Subcutaneous abdominal adipose tissue (tissue), 5 donors: ENCODE data around the gene ZNG1C.
"Not testable (repeated sequence)": the region's sequence is repeated elsewhere in the genome, so short reads cannot be mapped to it uniquely, and the experiment has no call there.

Source experiments
- H3K27ac ChIP-seq: one replicate; pipeline ENCODE4 v1.7.0; 2013; ENCODE audit warnings: low read depth, mild to moderate bottlenecking, inconsistent platforms, low read length, moderate library complexity
- H3K27me3 ChIP-seq, 5 donors: one replicate each; pipeline ENCODE4 v1.7.0; 2013; ENCODE audit warnings: low read length in 5 of 5, inconsistent platforms in 1 of 5; ENCODE audit not compliant: control insufficient read depth in 5 of 5, insufficient read depth in 4 of 5
- H3K36me3 ChIP-seq, 5 donors: one replicate each; pipeline ENCODE4 v1.7.0; 2013; ENCODE audit warnings: low read length in 5 of 5; ENCODE audit not compliant: control insufficient read depth in 5 of 5, insufficient read depth in 5 of 5
- H3K4me1 ChIP-seq, 5 donors: one replicate each; pipeline ENCODE4 v1.7.0; 2013; ENCODE audit warnings: low read length in 5 of 5, mild to moderate bottlenecking in 3 of 5, moderate library complexity in 1 of 5; ENCODE audit not compliant: control insufficient read depth in 5 of 5, insufficient read depth in 5 of 5
- H3K4me3 ChIP-seq, 5 donors: one replicate each; pipeline ENCODE4 v1.7.0; 2013; ENCODE audit warnings: low read length in 5 of 5, low read depth in 1 of 5
- H3K9ac ChIP-seq, 5 donors: one replicate each; pipeline ENCODE4 v1.7.0; 2013; ENCODE audit warnings: low read length in 5 of 5, mild to moderate bottlenecking in 4 of 5, moderate library complexity in 3 of 5
- H3K9me3 ChIP-seq, 5 donors: one replicate each; pipeline ENCODE4 v1.7.0; 2013; ENCODE audit warnings: low read length in 5 of 5; ENCODE audit not compliant: control insufficient read depth in 5 of 5
- donor health status: healthy.
- donor health status: healthy.
- donor health status: healthy.
- donor health status: healthy.
- donor health status: healthy.

ZNG1C gene

DNA sequence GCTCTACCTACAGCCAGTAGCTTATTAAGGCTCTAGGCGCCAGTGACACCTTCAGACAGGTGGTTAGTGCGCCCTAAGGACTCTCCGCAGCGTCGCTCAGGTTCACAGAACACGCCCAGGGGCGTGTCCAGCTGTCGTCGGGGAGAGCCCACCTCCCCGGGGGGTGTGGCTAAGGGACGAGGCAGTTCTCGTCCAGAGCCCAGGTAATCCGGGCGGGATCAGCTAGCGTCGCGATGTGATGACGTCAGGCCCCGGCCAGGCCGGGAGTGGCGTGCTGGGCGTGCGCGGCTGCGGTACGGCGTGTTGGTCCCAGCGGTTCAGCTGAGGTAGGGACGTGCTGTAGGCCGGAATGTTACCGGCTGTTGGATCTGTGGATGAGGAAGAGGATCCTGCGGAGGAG, at the start of gene ZNG1C:
TSS of gene ZNG1C (plus strand) at position 301 of the 400 bp plus-strand sequence. CDS start at position 350, 49 bp downstream.
- not testable (repeated sequence) for H3K27me3 ChIP-seq, H3K9me3 ChIP-seq, H3K27ac ChIP-seq, H3K9ac ChIP-seq, H3K4me3 ChIP-seq, H3K4me1 ChIP-seq, H3K36me3 ChIP-seq

DNA sequence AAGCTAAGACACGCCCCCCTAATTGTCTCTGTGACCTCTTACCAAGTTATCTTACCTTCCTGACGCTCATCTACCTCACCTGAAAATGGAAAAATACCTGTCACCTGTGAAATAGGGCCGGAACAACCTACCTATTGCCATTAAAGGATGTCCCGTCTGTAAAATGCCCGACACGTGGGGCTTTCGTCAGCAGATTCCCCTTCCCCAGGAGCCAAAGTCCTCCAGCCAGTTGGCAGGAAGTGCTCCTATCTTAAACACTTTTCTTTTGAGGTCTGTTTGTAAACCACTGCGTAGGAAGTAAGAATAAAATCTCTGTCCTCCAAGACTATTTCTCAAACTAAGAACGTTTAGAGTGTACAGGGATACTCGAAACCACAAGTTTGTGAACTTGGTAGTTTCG, 654 bp downstream of the ZNG1C start:
- not testable (repeated sequence) for H3K4me1 ChIP-seq, H3K9ac ChIP-seq, H3K27ac ChIP-seq, H3K27me3 ChIP-seq, H3K9me3 ChIP-seq, H3K36me3 ChIP-seq, H3K4me3 ChIP-seq

DNA sequence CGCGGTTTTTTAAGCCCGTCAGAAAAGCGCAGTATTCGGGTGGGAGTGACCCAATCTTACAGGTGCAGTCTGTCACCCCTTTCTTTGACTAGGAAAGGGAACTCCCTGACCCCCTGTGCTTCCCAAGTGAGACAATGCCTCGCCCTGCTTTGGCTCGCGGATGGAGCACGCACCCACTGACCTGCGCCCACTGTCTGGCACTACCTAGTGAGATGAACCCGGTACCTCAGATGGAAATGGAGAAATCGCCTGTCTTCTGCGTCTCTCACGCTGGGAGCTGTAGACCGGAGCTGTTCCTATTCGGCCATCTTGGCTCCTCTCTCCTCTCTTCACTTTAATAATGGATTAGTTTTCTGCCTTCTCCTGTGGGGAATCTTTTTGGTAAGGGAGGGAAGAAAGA, 39.3 kb downstream of the ZNG1C start:
- not testable (repeated sequence) for H3K4me3 ChIP-seq, H3K36me3 ChIP-seq, H3K27me3 ChIP-seq, H3K4me1 ChIP-seq, H3K9ac ChIP-seq, H3K27ac ChIP-seq, H3K9me3 ChIP-seq

DNA sequence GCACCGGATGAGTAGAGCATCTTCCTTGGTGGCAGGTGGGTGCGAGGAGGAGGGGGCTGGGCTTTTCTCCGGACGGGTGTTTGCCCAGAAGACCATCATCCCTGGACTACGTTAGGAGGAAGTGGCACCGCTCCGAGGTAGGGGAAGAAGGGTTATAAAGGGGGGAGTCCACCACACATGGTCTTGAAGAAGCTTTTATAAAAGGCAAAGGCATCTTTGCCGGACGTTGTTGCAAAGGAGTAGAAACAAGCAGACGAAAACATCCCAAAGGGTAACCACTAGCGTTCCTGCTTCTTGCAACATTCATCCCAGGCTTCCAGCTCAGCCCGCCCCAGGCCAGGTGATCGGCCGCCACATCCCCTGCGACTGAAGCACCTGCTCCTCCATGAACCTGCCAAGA, 60.8 kb downstream of the ZNG1C start, which contains the start of gene FOXD4L3:
TSS of gene FOXD4L3 (plus strand) at position 301 of the 400 bp plus-strand sequence. CDS start at position 386, 85 bp downstream.
- not testable (repeated sequence) for H3K9me3 ChIP-seq, H3K4me1 ChIP-seq, H3K9ac ChIP-seq

DNA sequence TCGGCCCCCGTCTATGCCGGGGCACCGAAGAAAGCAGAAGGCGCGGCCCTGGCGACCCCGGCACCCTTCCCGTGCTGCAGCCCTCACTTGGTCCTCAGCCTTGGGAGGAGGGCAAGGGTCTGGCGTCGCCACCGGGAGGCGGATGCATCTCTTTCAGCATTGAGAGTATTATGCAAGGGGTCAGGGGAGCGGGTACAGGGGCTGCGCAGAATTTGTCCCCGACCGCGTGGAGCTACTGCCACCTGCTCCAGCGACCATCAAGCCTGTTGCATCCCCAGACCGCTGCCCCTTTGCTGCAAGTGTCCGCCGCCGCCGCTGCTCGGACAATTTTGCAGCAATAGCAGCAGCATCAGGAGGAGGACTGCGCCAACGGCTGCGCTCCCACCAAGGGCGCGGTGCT, 62.0 kb downstream of the ZNG1C start:
- not testable (repeated sequence) for H3K4me3 ChIP-seq, H3K9me3 ChIP-seq, H3K36me3 ChIP-seq, H3K4me1 ChIP-seq, H3K9ac ChIP-seq, H3K27me3 ChIP-seq, H3K27ac ChIP-seq

More for the DNA sequence above, 60.8 kb downstream of the ZNG1C start, which contains the start of gene FOXD4L3:
- not testable (repeated sequence) for H3K27me3 ChIP-seq, H3K36me3 ChIP-seq, H3K4me3 ChIP-seq, H3K27ac ChIP-seq

DNA sequence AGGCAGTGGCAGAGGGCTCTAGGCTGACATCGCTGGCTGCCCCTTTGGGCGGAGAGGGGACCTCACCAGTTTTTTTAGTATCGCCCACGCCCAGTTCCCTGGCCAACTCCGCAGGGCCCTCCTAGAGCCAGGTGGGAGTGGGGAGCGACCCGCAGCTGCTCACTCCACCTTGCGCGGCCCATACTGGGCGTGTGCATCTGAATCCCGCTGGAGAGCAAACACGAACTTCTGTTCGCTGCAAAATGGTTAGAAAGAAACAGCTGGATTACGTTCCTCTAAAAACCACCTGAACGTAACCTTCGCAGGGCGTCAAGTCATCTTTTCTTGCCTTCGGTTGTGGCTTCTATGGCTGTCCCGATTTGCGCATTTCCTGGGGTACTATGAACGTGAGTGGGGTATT, 62.4 kb downstream of the ZNG1C start:
- H3K4me1 ChIP-seq, H3K27me3 ChIP-seq, H3K9me3 ChIP-seq, H3K36me3 ChIP-seq, H3K9ac ChIP-seq, H3K27ac ChIP-seq, H3K4me3 ChIP-seq: not testable (repeated sequence)

DNA sequence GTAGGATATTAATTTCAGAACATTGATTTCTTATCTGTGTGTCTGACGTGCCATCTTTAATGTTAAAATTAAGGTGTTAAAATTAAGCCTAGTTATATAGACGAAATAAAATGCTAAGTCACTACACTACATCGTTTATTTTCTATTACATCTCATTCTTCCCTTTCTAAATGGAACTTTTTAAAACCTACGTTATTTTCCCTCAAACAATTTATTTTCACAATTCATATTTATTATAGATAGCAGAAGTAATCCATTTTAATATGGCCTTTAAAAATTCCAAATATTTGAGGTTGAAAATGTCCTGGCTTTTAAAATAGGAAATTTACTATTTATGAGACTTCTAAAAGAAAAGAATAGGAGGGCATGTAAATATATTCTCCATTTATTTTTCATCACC, 63.0 kb downstream of the ZNG1C start:
- not testable (repeated sequence) for H3K27me3 ChIP-seq, H3K27ac ChIP-seq, H3K9ac ChIP-seq, H3K4me1 ChIP-seq, H3K9me3 ChIP-seq, H3K36me3 ChIP-seq, H3K4me3 ChIP-seq

DNA sequence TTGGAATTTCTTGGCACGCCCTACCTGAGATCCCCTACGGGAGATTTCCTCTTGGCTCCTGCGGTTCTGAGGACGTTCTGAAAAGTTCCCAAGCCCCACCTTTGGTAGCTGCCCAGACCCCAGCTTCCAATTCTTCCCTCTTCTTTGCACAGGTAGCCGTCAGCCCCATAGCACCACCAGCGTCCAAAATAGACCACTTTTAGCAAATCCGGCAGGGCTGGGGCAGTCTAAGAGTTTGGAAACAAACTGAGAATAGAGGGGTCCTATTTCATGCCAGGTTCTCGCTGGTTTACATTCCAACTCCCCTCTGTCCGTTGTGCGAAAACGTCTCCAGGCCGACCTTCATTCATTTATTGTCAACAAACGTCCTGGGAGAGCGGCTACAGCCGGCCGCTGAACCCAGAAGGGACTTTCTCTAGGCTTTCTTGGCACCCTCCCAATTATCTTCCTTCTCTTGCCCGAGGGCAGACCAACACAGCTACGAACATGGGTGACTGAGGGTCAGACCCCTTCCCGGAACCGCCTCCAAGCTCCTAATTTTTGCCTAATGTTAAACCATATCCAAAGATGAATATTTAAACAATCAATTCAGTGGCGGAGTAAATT, 64.0 kb downstream of the ZNG1C start:
- not testable (repeated sequence) for H3K36me3 ChIP-seq, H3K4me3 ChIP-seq

DNA sequence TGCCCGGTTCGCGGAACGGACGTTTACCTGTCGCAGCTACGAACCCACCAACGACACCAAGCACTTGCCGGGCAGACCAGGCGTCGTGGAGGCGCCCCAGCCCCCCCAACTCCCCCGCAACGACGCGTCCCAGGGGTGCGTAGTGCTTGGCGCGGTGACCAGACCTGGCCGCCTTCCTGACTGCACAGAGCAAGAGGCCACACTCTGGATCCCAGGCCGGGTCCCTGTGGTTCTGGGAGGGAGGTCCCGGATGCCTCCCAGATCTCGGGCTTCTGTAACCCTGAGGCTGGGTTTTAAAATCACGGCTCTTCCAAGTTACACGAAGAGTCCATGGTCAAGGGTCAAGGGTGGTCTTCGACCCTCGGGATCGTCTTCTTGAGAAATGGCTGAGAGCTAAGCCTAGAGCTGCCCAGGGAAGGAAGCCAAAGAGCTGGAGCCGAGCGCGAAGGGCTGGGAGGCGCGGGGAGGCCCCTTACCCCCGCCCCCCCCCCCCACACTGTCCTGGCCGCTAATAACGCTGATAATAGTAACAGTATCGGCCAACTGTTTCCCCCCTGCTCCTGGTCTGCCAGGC, 64.7 kb downstream of the ZNG1C start:
- H3K36me3 ChIP-seq: not testable (repeated sequence)

More for the DNA sequence above, 64.0 kb downstream of the ZNG1C start:
- not testable (repeated sequence) for H3K27ac ChIP-seq, H3K9me3 ChIP-seq, H3K4me1 ChIP-seq, H3K9ac ChIP-seq, H3K27me3 ChIP-seq

DNA sequence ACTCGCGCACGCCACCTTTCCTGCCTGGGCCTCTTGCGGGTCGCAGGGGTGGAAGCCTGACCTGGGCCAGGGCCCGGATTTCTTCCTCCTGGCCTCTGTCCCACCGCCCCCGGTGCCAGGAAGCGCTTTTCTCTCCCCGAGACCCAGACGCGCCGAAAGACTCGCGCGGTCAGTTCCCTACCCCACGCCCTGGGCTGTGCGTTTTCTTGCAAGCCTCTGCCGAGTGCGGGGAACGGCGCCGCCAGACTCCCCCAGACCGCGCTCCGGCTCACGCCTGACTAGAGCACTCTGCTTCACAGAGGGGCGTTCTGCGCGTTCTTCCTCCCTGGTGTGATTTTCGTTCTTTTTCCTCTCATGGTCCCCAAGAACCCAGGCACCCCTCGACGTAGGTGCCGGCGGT, 65.3 kb downstream of the ZNG1C start:
- H3K9ac ChIP-seq, H3K4me3 ChIP-seq, H3K27ac ChIP-seq, H3K27me3 ChIP-seq, H3K36me3 ChIP-seq, H3K4me1 ChIP-seq, H3K9me3 ChIP-seq: not testable (repeated sequence)

More for the DNA sequence above, 64.7 kb downstream of the ZNG1C start:
- H3K4me3 ChIP-seq, H3K27ac ChIP-seq, H3K27me3 ChIP-seq, H3K9ac ChIP-seq, H3K9me3 ChIP-seq, H3K4me1 ChIP-seq: not testable (repeated sequence)

DNA sequence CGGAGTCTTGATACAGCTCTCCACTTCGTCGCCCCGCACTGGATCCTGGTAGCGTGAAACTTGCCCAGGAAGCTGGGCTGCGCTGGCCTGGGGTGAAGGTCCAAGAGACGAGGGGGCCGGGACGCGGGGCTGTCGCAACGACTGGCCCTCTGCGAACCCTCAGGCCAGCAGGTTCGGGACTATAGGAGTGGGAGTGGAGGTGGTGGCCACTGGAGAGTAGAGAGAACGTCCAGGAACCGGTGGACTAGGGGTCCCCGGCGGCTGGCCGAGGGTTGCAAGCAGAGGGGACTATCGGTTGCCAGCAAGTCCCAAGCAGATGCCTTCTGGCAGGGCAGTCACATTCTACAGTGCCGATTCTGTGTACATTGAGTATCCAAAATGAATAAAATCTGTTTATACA, 65.9 kb downstream of the ZNG1C start:
- H3K9ac ChIP-seq, H3K4me3 ChIP-seq, H3K9me3 ChIP-seq, H3K27me3 ChIP-seq, H3K27ac ChIP-seq, H3K36me3 ChIP-seq, H3K4me1 ChIP-seq: not testable (repeated sequence)
